Measurements from ENCODE around the gene USP17L30.
"Not testable (repeated sequence)": the region's sequence is repeated elsewhere in the genome, so short reads cannot be mapped to it uniquely, and the experiment has no call there.

Gene USP17L30

GRCh38 chr4:9350866-9351265, 12.1 kb upstream of the USP17L30 start:
- H3K9ac ChIP-seq (ENCODE audit: low read length); DNase-seq; H3K14ac ChIP-seq (ENCODE audit: low read length in 2 of 2); H3K18ac ChIP-seq (ENCODE audit: low read depth in 1 of 2, low read length in 2 of 2); H2BK120ac ChIP-seq (ENCODE audit: low read depth, low read length); H2BK5ac ChIP-seq (ENCODE audit: low read depth, low read length, poor library complexity, severe bottlenecking); H3K4me1 ChIP-seq (ENCODE audit: control insufficient read depth, insufficient read depth, low read depth, low read length); H4K91ac ChIP-seq (ENCODE audit: low read length); H2BK15ac ChIP-seq (ENCODE audit: low read depth, poor library complexity, severe bottlenecking); H3K79me1 ChIP-seq (replicated peaks; ENCODE audit: low read length, poor library complexity, severe bottlenecking); H2AK5ac ChIP-seq (ENCODE audit: low read length, severe bottlenecking); H3K4ac ChIP-seq (ENCODE audit: low read depth in 1 of 2, low read length in 2 of 2); H3K36me3 ChIP-seq (ENCODE audit: control insufficient read depth in 1 of 2, insufficient read depth in 2 of 2, low read depth in 1 of 2, low read length in 2 of 2); H2AFZ ChIP-seq (ENCODE audit: low read depth, low read length); H3K27ac ChIP-seq (ENCODE audit: low read length, poor library complexity, severe bottlenecking); H2BK12ac ChIP-seq (ENCODE audit: low read length in 2 of 2); H3K4me2 ChIP-seq (ENCODE audit: low read length, poor library complexity, severe bottlenecking); H4K8ac ChIP-seq (ENCODE audit: low read length); H3K27me3 ChIP-seq (ENCODE audit: control insufficient read depth in 1 of 2, insufficient read depth in 1 of 2, low read length in 2 of 2); H3K23ac ChIP-seq (ENCODE audit: low read length in 2 of 2); H3K4me3 ChIP-seq (ENCODE audit: insufficient read depth in 1 of 2, low read depth in 1 of 2, low read length in 2 of 2); H3K9me3 ChIP-seq (ENCODE audit: control insufficient read depth, low read length): not testable (repeated sequence)
- 84% methylated on average over 9 of the region's 18 CpGs for WGBS

DNA sequence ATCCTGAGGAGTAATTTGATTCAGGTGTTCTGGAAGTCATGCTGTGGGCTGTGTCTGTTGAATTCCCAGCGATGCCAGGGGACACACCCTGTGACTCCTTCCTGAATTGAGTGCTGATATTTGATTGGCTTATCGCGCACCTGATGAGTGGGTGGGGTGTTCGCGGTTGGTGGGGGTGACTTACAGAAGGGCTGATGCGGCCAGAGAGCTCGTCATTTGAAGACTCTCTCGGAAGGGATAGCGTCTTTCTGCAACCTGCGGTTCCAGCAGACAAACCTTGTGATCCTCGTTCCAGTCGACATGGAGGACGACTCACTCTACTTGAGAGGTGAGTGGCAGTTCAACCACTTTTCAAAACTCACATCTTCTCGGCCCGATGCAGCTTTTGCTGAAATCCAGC, 9.6 kb upstream of the USP17L30 start, which contains the start of gene USP17L29:
TSS of gene USP17L29 (plus strand) at position 301 of the 400 bp plus-strand sequence. CDS start at position 301, 0 bp downstream.
- H2BK5ac ChIP-seq (ENCODE audit: low read depth, low read length, poor library complexity, severe bottlenecking); H2BK12ac ChIP-seq (ENCODE audit: low read length in 2 of 2); H4K8ac ChIP-seq (ENCODE audit: low read length); H3K4ac ChIP-seq (ENCODE audit: low read depth in 1 of 2, low read length in 2 of 2); H3K23ac ChIP-seq (ENCODE audit: low read length in 2 of 2); H3K4me2 ChIP-seq (ENCODE audit: low read length, poor library complexity, severe bottlenecking); H3K27me3 ChIP-seq (ENCODE audit: control insufficient read depth in 1 of 2, insufficient read depth in 1 of 2, low read length in 2 of 2); DNase-seq; H3K4me1 ChIP-seq (ENCODE audit: control insufficient read depth, insufficient read depth, low read depth, low read length); H2AFZ ChIP-seq (ENCODE audit: low read depth, low read length); H3K18ac ChIP-seq (ENCODE audit: low read depth in 1 of 2, low read length in 2 of 2); H3K79me1 ChIP-seq (replicated peaks; ENCODE audit: low read length, poor library complexity, severe bottlenecking); H3K14ac ChIP-seq (ENCODE audit: low read length in 2 of 2); H2BK15ac ChIP-seq (ENCODE audit: low read depth, poor library complexity, severe bottlenecking); H3K4me3 ChIP-seq (ENCODE audit: insufficient read depth in 1 of 2, low read depth in 1 of 2, low read length in 2 of 2); H3K9me3 ChIP-seq (ENCODE audit: control insufficient read depth, low read length); H4K91ac ChIP-seq (ENCODE audit: low read length); H3K27ac ChIP-seq (ENCODE audit: low read length, poor library complexity, severe bottlenecking); H3K9ac ChIP-seq (ENCODE audit: low read length); H3K36me3 ChIP-seq (ENCODE audit: control insufficient read depth in 1 of 2, insufficient read depth in 2 of 2, low read depth in 1 of 2, low read length in 2 of 2); H2BK120ac ChIP-seq (ENCODE audit: low read depth, low read length); H2AK5ac ChIP-seq (ENCODE audit: low read length, severe bottlenecking): not testable (repeated sequence)
- no CpG with 5 or more reads among the region's 15 CpGs for WGBS

DNA sequence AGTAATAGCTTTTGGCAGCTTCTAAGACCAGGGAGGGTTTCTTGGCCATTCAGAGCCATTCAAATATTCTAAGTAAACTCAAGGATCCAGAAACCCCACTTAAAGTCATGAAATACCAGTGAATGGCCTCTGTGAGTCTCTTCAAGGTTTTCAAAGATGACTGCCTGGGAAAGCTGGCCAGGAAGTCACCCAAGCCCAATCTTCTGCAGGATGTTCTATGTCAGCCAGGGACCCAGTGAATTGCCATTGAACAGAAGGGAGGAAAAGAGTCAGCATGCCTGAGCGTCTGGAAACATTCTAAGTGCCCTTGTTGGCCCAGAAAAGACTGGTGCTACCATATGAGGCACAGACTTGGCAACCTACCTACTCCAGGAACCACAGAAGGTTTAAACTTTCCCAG, 17.0 kb downstream of the USP17L30 start:
- not testable (repeated sequence) for H4K91ac ChIP-seq (ENCODE audit: low read length); H2AFZ ChIP-seq (ENCODE audit: low read depth, low read length); H2BK15ac ChIP-seq (ENCODE audit: low read depth, poor library complexity, severe bottlenecking); H3K27me3 ChIP-seq (ENCODE audit: control insufficient read depth in 1 of 2, insufficient read depth in 1 of 2, low read length in 2 of 2); H3K14ac ChIP-seq (ENCODE audit: low read length in 2 of 2); H2AK5ac ChIP-seq (ENCODE audit: low read length, severe bottlenecking); H3K9ac ChIP-seq (ENCODE audit: low read length); H3K79me1 ChIP-seq (replicated peaks; ENCODE audit: low read length, poor library complexity, severe bottlenecking); H3K4me2 ChIP-seq (ENCODE audit: low read length, poor library complexity, severe bottlenecking); H2BK5ac ChIP-seq (ENCODE audit: low read depth, low read length, poor library complexity, severe bottlenecking); DNase-seq; H3K27ac ChIP-seq (ENCODE audit: low read length, poor library complexity, severe bottlenecking); H3K9me3 ChIP-seq (ENCODE audit: control insufficient read depth, low read length); H2BK12ac ChIP-seq (ENCODE audit: low read length in 2 of 2); H3K4me1 ChIP-seq (ENCODE audit: control insufficient read depth, insufficient read depth, low read depth, low read length); H4K8ac ChIP-seq (ENCODE audit: low read length); H3K4me3 ChIP-seq (ENCODE audit: insufficient read depth in 1 of 2, low read depth in 1 of 2, low read length in 2 of 2); H3K36me3 ChIP-seq (ENCODE audit: control insufficient read depth in 1 of 2, insufficient read depth in 2 of 2, low read depth in 1 of 2, low read length in 2 of 2); H2BK120ac ChIP-seq (ENCODE audit: low read depth, low read length); H3K23ac ChIP-seq (ENCODE audit: low read length in 2 of 2); H3K18ac ChIP-seq (ENCODE audit: low read depth in 1 of 2, low read length in 2 of 2); H3K4ac ChIP-seq (ENCODE audit: low read depth in 1 of 2, low read length in 2 of 2)
- WGBS = 13% methylated on average over 1 of the region's 1 CpG

GRCh38 chr4:9381012-9381534, 18.1 kb downstream of the USP17L30 start:
- Histone ChIP-seq H3K9ac (ENCODE audit: low read length) (peak overlapping the region; percentile 49), H3K4me3 (ENCODE audit: insufficient read depth in 1 of 2, low read depth in 1 of 2, low read length in 2 of 2) (peak overlapping the region in 1 of 2 experiments; percentile 61)
- H3K4me2 ChIP-seq (ENCODE audit: low read length, poor library complexity, severe bottlenecking); H2BK12ac ChIP-seq (ENCODE audit: low read length in 2 of 2); H3K23ac ChIP-seq (ENCODE audit: low read length in 2 of 2); H3K27ac ChIP-seq (ENCODE audit: low read length, poor library complexity, severe bottlenecking); H4K91ac ChIP-seq (ENCODE audit: low read length); H2AK5ac ChIP-seq (ENCODE audit: low read length, severe bottlenecking); H2BK15ac ChIP-seq (ENCODE audit: low read depth, poor library complexity, severe bottlenecking); H2BK5ac ChIP-seq (ENCODE audit: low read depth, low read length, poor library complexity, severe bottlenecking); H3K4me1 ChIP-seq (ENCODE audit: control insufficient read depth, insufficient read depth, low read depth, low read length); H3K14ac ChIP-seq (ENCODE audit: low read length in 2 of 2); H3K9me3 ChIP-seq (ENCODE audit: control insufficient read depth, low read length); H3K36me3 ChIP-seq (ENCODE audit: control insufficient read depth in 1 of 2, insufficient read depth in 2 of 2, low read depth in 1 of 2, low read length in 2 of 2); DNase-seq; H3K18ac ChIP-seq (ENCODE audit: low read depth in 1 of 2, low read length in 2 of 2); H2BK120ac ChIP-seq (ENCODE audit: low read depth, low read length); H3K4ac ChIP-seq (ENCODE audit: low read depth in 1 of 2, low read length in 2 of 2); H3K79me1 ChIP-seq (replicated peaks; ENCODE audit: low read length, poor library complexity, severe bottlenecking); H3K27me3 ChIP-seq (ENCODE audit: control insufficient read depth in 1 of 2, insufficient read depth in 1 of 2, low read length in 2 of 2); H2AFZ ChIP-seq (ENCODE audit: low read depth, low read length); H4K8ac ChIP-seq (ENCODE audit: low read length): not testable (repeated sequence)
- 84% methylated on average over 18 of the region's 36 CpGs for WGBS
